CD4-positive, alpha-beta T cell (primary cell): ENCODE data around the gene PTCRA. TPM values are rescaled to one million over a fixed set of nuclear protein-coding genes. Genes with fewer than 3 reads are reported as not detected.

ENCODE experiments used
- ATAC-seq: fragments of 200-7000 bp; cut with Tn5 transposase; one replicate; pipeline ENCODE4 v1.10.0; 2022; ENCODE audit warnings: mild to moderate bottlenecking; ENCODE audit not compliant: poor library complexity
- CTCF ChIA-PET: fragments of 350-600 bp; sonication (Branson Sonifier 250); formaldehyde crosslinking; loops from one replicate; lab custom pipeline; 2021; ENCODE audit warnings: antibody characterized with exemption, inconsistent platforms; lab: Charles Lee
- POLR2A ChIA-PET: fragments of 350-600 bp; sonication (Branson Sonifier 250); formaldehyde crosslinking; loops from one replicate; lab custom pipeline; 2021; ENCODE audit warnings: antibody characterized with exemption, inconsistent platforms; lab: Charles Lee
- DNase-seq, 14 experiments: peaks; one replicate each; pipeline ENCODE4 v3.0.0-alpha.2; 2013 to 2020; ENCODE audit warnings: mixed read lengths in 2 of 14
- H3K27ac ChIP-seq, 2 donors: one replicate each; pipeline versions ENCODE4 v1.5.1 to v1.7.0; 2013; ENCODE audit warnings: low read length in 2 of 2, low read depth in 1 of 2, mild to moderate bottlenecking in 1 of 2
- H3K27me3 ChIP-seq, 2 experiments: 1 replicate in 1 of 2; 2 replicates in 1 of 2; pipeline versions ENCODE4 v1.6.1 to v1.7.0; 2013; ENCODE audit warnings: low read length in 2 of 2, control low read depth in 1 of 2, mild to moderate bottlenecking in 1 of 2, moderate library complexity in 1 of 2; ENCODE audit not compliant: insufficient read depth in 2 of 2, control insufficient read depth in 1 of 2
- H3K36me3 ChIP-seq: one replicate; pipeline ENCODE4 v1.6.1; 2013; ENCODE audit warnings: low read length, control low read depth; ENCODE audit not compliant: insufficient read depth
- H3K4me1 ChIP-seq: one replicate; pipeline ENCODE4 v1.6.1; 2013; ENCODE audit warnings: low read length, control low read depth; ENCODE audit not compliant: insufficient read depth
- H3K4me3 ChIP-seq: one replicate; pipeline ENCODE4 v1.5.1; 2013; ENCODE audit warnings: mild to moderate bottlenecking, low read length, moderate library complexity
- H3K9me3 ChIP-seq, 2 experiments: 1 replicate in 1 of 2; 2 replicates in 1 of 2; pipeline versions ENCODE4 v1.6.1 to v1.7.0; 2013; ENCODE audit warnings: low read length in 2 of 2, mild to moderate bottlenecking in 2 of 2, control low read depth in 1 of 2, moderate library complexity in 1 of 2; ENCODE audit not compliant: control insufficient read depth in 1 of 2, insufficient read depth in 1 of 2
- H3K27ac Mint-ChIP-seq: one replicate; pipeline ENCODE4 v1.8.0; 2020; ENCODE audit warnings: mixed read lengths
- H3K27me3 Mint-ChIP-seq: one replicate; pipeline ENCODE4 v1.8.0; 2021; ENCODE audit warnings: mixed read lengths
- H3K36me3 Mint-ChIP-seq: one replicate; pipeline ENCODE4 v1.8.0; 2021; ENCODE audit warnings: low read depth, mixed read lengths
- H3K4me1 Mint-ChIP-seq: one replicate; pipeline ENCODE4 v1.8.0; 2021; ENCODE audit warnings: low read depth, mixed read lengths
- H3K4me3 Mint-ChIP-seq: one replicate; pipeline ENCODE4 v1.8.0; 2020; ENCODE audit warnings: mild to moderate bottlenecking, mixed read lengths
- H3K9me3 Mint-ChIP-seq: one replicate; pipeline ENCODE4 v1.8.0; 2020; ENCODE audit warnings: mixed read lengths
- intact Hi-C, 2 experiments: fragments of 100-400 bp; cut with DNase I in 1 of 2; cut with micrococcal nuclease in 1 of 2; formaldehyde crosslinking; loops; one replicate each; pipeline versions ENCODE4 v1.15.1 to v1.9.0; 2023 to 2025; cut with DNase I, micrococcal nuclease
- total RNA-seq, 174 experiments: library from RNA in 2 of 174; stranded (reverse) in 2 of 174; gene quantifications; one replicate each; pipeline ENCODE4 v1.2.3 and lab custom pipeline; 2021 to 2026
- TF ChIP-seq, protein P1 (sequence below): fragments of 200-600 bp; IDR thresholded peaks from one replicate; pipeline ENCODE4 v1.8.0; 2022; ENCODE audit warnings: antibody characterized with exemption, mild to moderate bottlenecking

PTCRA gene
- total RNA-seq, 2 experiments from 2014 or later, result not detected

DNA sequence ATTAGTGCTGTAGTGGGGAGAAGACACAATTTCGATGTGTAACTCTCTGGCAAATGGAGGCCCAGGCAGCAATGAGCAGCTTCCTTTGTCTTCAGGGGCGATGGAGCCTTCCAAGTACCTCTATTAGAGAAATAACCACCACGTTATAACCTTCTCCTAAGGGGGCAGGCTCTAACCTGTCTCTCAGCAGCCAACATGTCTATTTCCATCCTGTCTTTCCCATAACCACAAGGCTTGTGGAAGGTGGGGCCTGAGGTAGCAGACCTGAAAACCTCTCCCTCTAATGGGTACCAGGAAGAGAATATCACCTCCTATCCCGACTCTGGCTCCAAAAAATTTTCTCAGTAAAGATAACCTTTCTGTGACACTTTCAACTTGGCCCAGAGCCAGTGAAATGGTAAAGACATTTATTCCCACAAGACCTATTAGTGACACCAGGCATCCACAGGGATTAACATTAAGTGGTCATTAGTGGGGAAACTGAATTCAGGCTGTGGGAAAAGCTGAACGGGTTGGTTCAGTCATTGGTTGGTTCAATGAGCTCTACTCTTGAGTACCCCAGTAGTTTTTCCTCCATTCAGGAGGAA lies 59.2 kb downstream of the PTCRA start:
- H3K27me3 Mint-ChIP-seq, result no peaks in the 10 kb centered on the region
- Histone ChIP-seq H3K27ac (no peak overlapping the region), H3K9me3 (no peaks in the 10 kb centered on the region), H3K4me1 (peaks cover 34% of the 10 kb centered on the region), H3K4me3 (no peak overlapping the region), H3K27me3 (no peaks in the 10 kb centered on the region), H3K36me3 (peaks cover 9% of the 10 kb centered on the region)
- DNase-seq (no peak), ATAC-seq (no peak)
- intact Hi-C loops, result loop anchor here (5.0 kb wide), 1 partner anchor 77 kb away; the partner anchor contains the start of gene CUL7 (in 2 of the 2)
- H3K27ac Mint-ChIP-seq, result peak overlapping the region; percentile 56
- no peak overlapping the region for H3K4me3 Mint-ChIP-seq
- ChIA-PET CTCF (interaction anchor here (0.7 kb wide), 1 partner anchor 40 kb away, joined by 4 read pairs; no protein-coding TSS in a partner anchor), POLR2A (interaction anchor here (0.7 to 2.4 kb wide), 2 partner anchors 9 to 46 kb away, joined by 3 to 11 read pairs; partner anchors contain the start of genes CNPY3 and PPP2R5D)
- H3K9me3 Mint-ChIP-seq, result no peaks in the 10 kb centered on the region
- peaks cover 33% of the 10 kb centered on the region for H3K4me1 Mint-ChIP-seq
- peaks cover 22% of the 10 kb centered on the region for H3K36me3 Mint-ChIP-seq
- TF ChIP-seq, protein P1, sequence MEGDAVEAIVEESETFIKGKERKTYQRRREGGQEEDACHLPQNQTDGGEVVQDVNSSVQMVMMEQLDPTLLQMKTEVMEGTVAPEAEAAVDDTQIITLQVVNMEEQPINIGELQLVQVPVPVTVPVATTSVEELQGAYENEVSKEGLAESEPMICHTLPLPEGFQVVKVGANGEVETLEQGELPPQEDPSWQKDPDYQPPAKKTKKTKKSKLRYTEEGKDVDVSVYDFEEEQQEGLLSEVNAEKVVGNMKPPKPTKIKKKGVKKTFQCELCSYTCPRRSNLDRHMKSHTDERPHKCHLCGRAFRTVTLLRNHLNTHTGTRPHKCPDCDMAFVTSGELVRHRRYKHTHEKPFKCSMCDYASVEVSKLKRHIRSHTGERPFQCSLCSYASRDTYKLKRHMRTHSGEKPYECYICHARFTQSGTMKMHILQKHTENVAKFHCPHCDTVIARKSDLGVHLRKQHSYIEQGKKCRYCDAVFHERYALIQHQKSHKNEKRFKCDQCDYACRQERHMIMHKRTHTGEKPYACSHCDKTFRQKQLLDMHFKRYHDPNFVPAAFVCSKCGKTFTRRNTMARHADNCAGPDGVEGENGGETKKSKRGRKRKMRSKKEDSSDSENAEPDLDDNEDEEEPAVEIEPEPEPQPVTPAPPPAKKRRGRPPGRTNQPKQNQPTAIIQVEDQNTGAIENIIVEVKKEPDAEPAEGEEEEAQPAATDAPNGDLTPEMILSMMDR, result no peak

Other genes with a start within 250 kb of the PTCRA start
- gene PRPH2, start 193.5 kb upstream of the PTCRA start, total RNA-seq, result under 1 TPM; 0.08 to 0.11 TPM
- gene TBCC, start 169.9 kb upstream of the PTCRA start, total RNA-seq, result 10 to 100 TPM; 67.3 to 68.3 TPM
- 10 to 100 TPM; 15.0 to 15.8 TPM for gene BICRAL, start 134.0 kb upstream of the PTCRA start, total RNA-seq
- gene RPL7L1, start 36.4 kb upstream of the PTCRA start, total RNA-seq, result 10 to 100 TPM; 76.1 TPM
- gene CNPY3, start 13.4 kb downstream of the PTCRA start, total RNA-seq, result 10 to 100 TPM; 41.2 to 43.8 TPM
- gene GNMT, start 44.7 kb downstream of the PTCRA start, total RNA-seq, result 1 to 10 TPM; 1.2 to 2.1 TPM
- 10 to 100 TPM; 12.8 to 13.6 TPM for gene PEX6, start 63.1 kb downstream of the PTCRA start, total RNA-seq
- gene PPP2R5D, start 68.5 kb downstream of the PTCRA start, total RNA-seq, result 10 to 100 TPM; 15.3 to 17.5 TPM
- 10 to 100 TPM; 13.6 to 17.0 TPM for gene MEA1, start 97.9 kb downstream of the PTCRA start, total RNA-seq
- gene KLHDC3, start 98.2 kb downstream of the PTCRA start, total RNA-seq, result 10 to 100 TPM; 21.0 to 22.3 TPM
- 10 to 100 TPM; 17.2 to 17.7 TPM for gene RRP36, start 105.6 kb downstream of the PTCRA start, total RNA-seq
- gene CUL7, start 137.8 kb downstream of the PTCRA start, total RNA-seq, result 1 to 10 TPM; 5.9 to 6.9 TPM
- 10 to 100 TPM; 42.8 to 48.0 TPM for gene MRPL2, start 143.4 kb downstream of the PTCRA start, total RNA-seq
- gene KLC4, start 143.6 kb downstream of the PTCRA start, total RNA-seq, result 10 to 100 TPM; 39.6 to 40.8 TPM
- gene PTK7, start 160.3 kb downstream of the PTCRA start, total RNA-seq, result 1 to 10 TPM; 1.2 to 1.6 TPM